ENCODE data around the gene NFASC. TPM values are rescaled to one million over a fixed set of nuclear protein-coding genes. Genes with fewer than 3 reads are reported as not detected.

The NFASC gene
- total RNA-seq, 1 donor = 36.9 TPM

DNA sequence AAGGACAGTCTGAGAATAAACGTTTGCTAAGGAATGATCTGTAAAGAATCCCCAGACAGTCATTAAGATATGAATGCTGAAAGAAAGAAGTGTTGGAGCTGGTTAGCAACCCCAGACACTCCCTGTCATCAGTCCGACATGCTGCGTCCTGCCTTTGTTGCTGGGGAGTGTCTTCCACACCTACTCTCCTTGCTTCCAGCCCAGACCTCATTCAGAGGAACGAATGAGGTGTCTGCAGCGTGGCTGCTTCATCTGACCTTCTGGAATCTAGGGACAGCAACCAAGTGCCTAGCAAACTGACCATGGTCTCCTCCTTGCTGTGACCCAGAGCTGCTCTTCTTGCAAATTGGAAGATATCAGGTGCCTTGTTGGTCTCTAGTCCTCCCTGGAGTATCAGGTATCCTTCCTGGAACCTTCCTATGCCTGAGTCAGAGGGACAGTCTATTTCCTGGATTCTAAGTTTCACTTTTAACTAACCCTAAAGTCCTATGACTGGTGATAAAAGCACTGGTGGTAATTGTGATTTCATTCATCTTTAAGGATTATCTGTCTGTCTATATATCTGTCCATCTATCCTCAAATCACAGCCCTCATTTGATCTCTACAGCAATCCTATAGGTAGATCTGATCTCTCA, 45.3 kb downstream of the NFASC start:
- no peaks in the 10 kb centered on the region for H3K36me3 ChIP-seq (ENCODE audit: insufficient read depth, low read length)
- no peak overlapping the region for H3K27ac ChIP-seq (ENCODE audit: low read depth, low read length)
- DNase-seq (ENCODE audit: insufficient read length, low spot score, missing footprints) = peak; percentile 25
- H3K79me2 ChIP-seq (ENCODE audit: insufficient read depth, low read length) = peaks cover 5% of the 10 kb centered on the region
- H2AFZ ChIP-seq (ENCODE audit: low read length) = no peak overlapping the region
- no peaks in the 10 kb centered on the region for H3K9me3 ChIP-seq (ENCODE audit: low read depth, low read length)
- peaks cover 16% of the 10 kb centered on the region for H4K20me1 ChIP-seq (ENCODE audit: insufficient read depth, low read length)
- TF ChIP-seq, protein P1, sequence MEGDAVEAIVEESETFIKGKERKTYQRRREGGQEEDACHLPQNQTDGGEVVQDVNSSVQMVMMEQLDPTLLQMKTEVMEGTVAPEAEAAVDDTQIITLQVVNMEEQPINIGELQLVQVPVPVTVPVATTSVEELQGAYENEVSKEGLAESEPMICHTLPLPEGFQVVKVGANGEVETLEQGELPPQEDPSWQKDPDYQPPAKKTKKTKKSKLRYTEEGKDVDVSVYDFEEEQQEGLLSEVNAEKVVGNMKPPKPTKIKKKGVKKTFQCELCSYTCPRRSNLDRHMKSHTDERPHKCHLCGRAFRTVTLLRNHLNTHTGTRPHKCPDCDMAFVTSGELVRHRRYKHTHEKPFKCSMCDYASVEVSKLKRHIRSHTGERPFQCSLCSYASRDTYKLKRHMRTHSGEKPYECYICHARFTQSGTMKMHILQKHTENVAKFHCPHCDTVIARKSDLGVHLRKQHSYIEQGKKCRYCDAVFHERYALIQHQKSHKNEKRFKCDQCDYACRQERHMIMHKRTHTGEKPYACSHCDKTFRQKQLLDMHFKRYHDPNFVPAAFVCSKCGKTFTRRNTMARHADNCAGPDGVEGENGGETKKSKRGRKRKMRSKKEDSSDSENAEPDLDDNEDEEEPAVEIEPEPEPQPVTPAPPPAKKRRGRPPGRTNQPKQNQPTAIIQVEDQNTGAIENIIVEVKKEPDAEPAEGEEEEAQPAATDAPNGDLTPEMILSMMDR (IDR thresholded peaks at IDR 0.05; ENCODE audit: extremely low read depth, low read depth, low read length) = no peak
- no peaks in the 10 kb centered on the region for H3K27me3 ChIP-seq (ENCODE audit: insufficient read depth, low read length)
- H3K4me3 ChIP-seq (ENCODE audit: insufficient read depth, low read length) = no peak overlapping the region
- H3K4me2 ChIP-seq (ENCODE audit: insufficient read depth, low read length) = peak overlapping the region; percentile 46
- H3K4me1 ChIP-seq (ENCODE audit: insufficient read depth, low read length) = peaks cover 4% of the 10 kb centered on the region

DNA sequence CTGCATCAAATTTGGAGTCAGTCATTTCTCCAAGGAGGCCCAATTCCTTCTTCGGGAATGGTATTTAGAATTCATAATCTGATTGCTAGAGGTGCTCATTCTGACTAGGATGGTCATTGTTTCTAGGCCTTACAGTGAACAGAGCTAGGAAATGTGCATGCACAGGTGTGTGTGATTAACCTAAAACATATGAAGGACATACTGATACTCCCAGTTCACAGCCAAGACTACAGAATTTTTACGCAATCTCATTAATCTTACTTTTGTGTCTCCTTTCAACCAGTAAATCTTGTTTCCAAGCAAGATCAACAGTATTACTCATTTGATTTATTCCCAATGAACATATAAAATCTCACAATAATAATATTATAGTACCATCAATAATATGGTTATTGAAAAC, 47.1 kb downstream of the NFASC start:
- DNase-seq (ENCODE audit: insufficient read length, low spot score, missing footprints) = no peak
- Histone ChIP-seq H3K79me2 (ENCODE audit: insufficient read depth, low read length) (peaks cover 5% of the 10 kb centered on the region), H3K27me3 (ENCODE audit: insufficient read depth, low read length) (no peaks in the 10 kb centered on the region), H3K36me3 (ENCODE audit: insufficient read depth, low read length) (no peaks in the 10 kb centered on the region), H3K27ac (ENCODE audit: low read depth, low read length) (no peak overlapping the region), H3K4me2 (ENCODE audit: insufficient read depth, low read length) (no peak overlapping the region), H3K4me1 (ENCODE audit: insufficient read depth, low read length) (peaks cover 4% of the 10 kb centered on the region), H3K4me3 (ENCODE audit: insufficient read depth, low read length) (no peak overlapping the region), H3K9me3 (ENCODE audit: low read depth, low read length) (no peaks in the 10 kb centered on the region), H4K20me1 (ENCODE audit: insufficient read depth, low read length) (peaks cover 19% of the 10 kb centered on the region), H2AFZ (ENCODE audit: low read length) (no peak overlapping the region)
- TF ChIP-seq, protein P1 (IDR thresholded peaks at IDR 0.05; ENCODE audit: extremely low read depth, low read depth, low read length) = no peak

GRCh38 chr1:204920511-204920910, 49.8 kb downstream of the NFASC start:
- Histone ChIP-seq H3K27me3 (ENCODE audit: insufficient read depth, low read length) (no peaks in the 10 kb centered on the region), H3K9me3 (ENCODE audit: low read depth, low read length) (no peaks in the 10 kb centered on the region), H3K27ac (ENCODE audit: low read depth, low read length) (no peak overlapping the region), H3K4me3 (ENCODE audit: insufficient read depth, low read length) (no peak overlapping the region), H3K4me2 (ENCODE audit: insufficient read depth, low read length) (no peak overlapping the region), H3K4me1 (ENCODE audit: insufficient read depth, low read length) (peaks cover 12% of the 10 kb centered on the region), H2AFZ (ENCODE audit: low read length) (no peak overlapping the region), H3K79me2 (ENCODE audit: insufficient read depth, low read length) (peaks cover 5% of the 10 kb centered on the region), H3K36me3 (ENCODE audit: insufficient read depth, low read length) (no peaks in the 10 kb centered on the region), H4K20me1 (ENCODE audit: insufficient read depth, low read length) (peaks cover 28% of the 10 kb centered on the region)
- DNase-seq (ENCODE audit: insufficient read length, low spot score, missing footprints) = no peak
- TF ChIP-seq, protein P1 (IDR thresholded peaks at IDR 0.05; ENCODE audit: extremely low read depth, low read depth, low read length) = no peak

DNA sequence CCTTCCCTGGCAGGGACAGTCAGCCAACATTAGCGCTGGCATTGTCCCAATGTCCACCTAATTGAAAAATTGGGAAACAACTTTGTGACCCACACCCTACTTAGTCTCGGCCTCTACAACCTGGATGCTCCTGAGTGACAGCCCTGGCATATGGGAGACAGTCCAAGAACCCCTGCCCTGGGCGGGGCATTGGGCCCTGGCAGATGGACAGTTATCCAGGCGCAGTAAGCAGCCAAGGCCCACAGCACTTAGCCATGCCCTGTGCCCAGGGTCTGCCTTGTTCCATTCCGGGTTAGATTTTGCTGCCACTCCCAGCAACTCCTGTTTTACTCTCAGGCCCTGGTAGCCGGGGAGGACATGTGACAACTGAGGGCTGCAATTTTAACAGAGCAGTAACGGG, 50.3 kb downstream of the NFASC start:
- Histone ChIP-seq H3K4me2 (ENCODE audit: insufficient read depth, low read length) (no peak overlapping the region), H2AFZ (ENCODE audit: low read length) (no peak overlapping the region), H3K4me1 (ENCODE audit: insufficient read depth, low read length) (peaks cover 9% of the 10 kb centered on the region), H4K20me1 (ENCODE audit: insufficient read depth, low read length) (peaks cover 25% of the 10 kb centered on the region), H3K9me3 (ENCODE audit: low read depth, low read length) (no peaks in the 10 kb centered on the region), H3K36me3 (ENCODE audit: insufficient read depth, low read length) (no peaks in the 10 kb centered on the region), H3K27me3 (ENCODE audit: insufficient read depth, low read length) (no peaks in the 10 kb centered on the region), H3K27ac (ENCODE audit: low read depth, low read length) (no peak overlapping the region), H3K79me2 (ENCODE audit: insufficient read depth, low read length) (peaks cover 5% of the 10 kb centered on the region), H3K4me3 (ENCODE audit: insufficient read depth, low read length) (no peak overlapping the region)
- TF ChIP-seq, protein P1 (IDR thresholded peaks at IDR 0.05; ENCODE audit: extremely low read depth, low read depth, low read length) = no peak
- no peak for DNase-seq (ENCODE audit: insufficient read length, low spot score, missing footprints)

All from osteoblast (primary cell).